Liver (tissue), 9 donors: ENCODE results near the gene BFSP2. TPM values are rescaled to one million over a fixed set of nuclear protein-coding genes. Genes with fewer than 3 reads are reported as not detected.
"Not testable (repeated sequence)": the region's sequence is repeated elsewhere in the genome, so short reads cannot be mapped to it uniquely, and the experiment has no call there.

Experiments used
- DNase-seq: peaks from one replicate; pipeline ENCODE4 v3.0.0-alpha.2; 2017; ENCODE audit warnings: low spot score
- H3K27ac ChIP-seq, 2 donors: one replicate each; pipeline ENCODE4 v1.7.0; 2013; ENCODE audit warnings: inconsistent platforms in 2 of 2, low read length in 2 of 2, control low read depth in 1 of 2, low read depth in 1 of 2, mild to moderate bottlenecking in 1 of 2
- H3K27me3 ChIP-seq, 4 donors: one replicate each; pipeline versions ENCODE4 v1.6.1 to v1.7.0; 2013; ENCODE audit warnings: low read length in 3 of 4, inconsistent platforms in 1 of 4, mild to moderate bottlenecking in 1 of 4, moderate library complexity in 1 of 4; ENCODE audit not compliant: control insufficient read depth in 4 of 4, insufficient read depth in 4 of 4
- H3K36me3 ChIP-seq, 4 donors: one replicate each; pipeline versions ENCODE4 v1.6.1 to v1.7.0; 2013; ENCODE audit warnings: low read length in 3 of 4, mild to moderate bottlenecking in 3 of 4, low read depth in 1 of 4, moderate library complexity in 1 of 4; ENCODE audit not compliant: control insufficient read depth in 4 of 4, insufficient read depth in 3 of 4
- H3K4me1 ChIP-seq, 4 donors: one replicate each; pipeline versions ENCODE4 v1.6.1 to v1.7.0; 2013; ENCODE audit warnings: low read length in 3 of 4, mild to moderate bottlenecking in 3 of 4, moderate library complexity in 1 of 4; ENCODE audit not compliant: control insufficient read depth in 4 of 4, insufficient read depth in 4 of 4
- H3K4me3 ChIP-seq, 3 donors: one replicate each; pipeline versions ENCODE4 v1.6.1 to v1.7.0; 2013; ENCODE audit warnings: low read length in 3 of 3, control low read depth in 1 of 3, low read depth in 1 of 3, mild to moderate bottlenecking in 1 of 3
- H3K9ac ChIP-seq, 2 donors: one replicate each; pipeline ENCODE4 v1.7.0; 2013; ENCODE audit warnings: low read length in 2 of 2, mild to moderate bottlenecking in 2 of 2, moderate library complexity in 2 of 2, control low read depth in 1 of 2, low read depth in 1 of 2
- H3K9me3 ChIP-seq, 4 donors: one replicate each; pipeline versions ENCODE4 v1.6.1 to v1.7.0; 2013; ENCODE audit warnings: low read length in 3 of 4; ENCODE audit not compliant: control insufficient read depth in 4 of 4
- CTCF ChIP-seq: fragments of 150-350 bp; IDR thresholded peaks from 2 replicates; pipeline ENCODE4 v1.5.1; 2017; ENCODE audit warnings: improper control_type of control experiment, low read depth, low read length; ENCODE audit not compliant: missing input control
- EGR1 ChIP-seq, 2 donors: IDR thresholded peaks; 2 replicates each; pipeline ENCODE4 v1.6.1; 2016 to 2018; ENCODE audit warnings: antibody characterized with exemption in 2 of 2, low read depth in 2 of 2
- FOXA2 ChIP-seq: IDR thresholded peaks from 2 replicates; pipeline ENCODE4 v1.6.1; 2016; ENCODE audit warnings: antibody characterized with exemption
- HNF4G ChIP-seq: IDR thresholded peaks from 2 replicates; pipeline ENCODE4 v1.6.1; 2016; ENCODE audit warnings: antibody characterized with exemption
- JUND ChIP-seq, 2 donors: IDR thresholded peaks; 2 replicates each; pipeline ENCODE4 v1.6.1; 2016; ENCODE audit warnings: antibody characterized with exemption in 2 of 2
- MAX ChIP-seq: IDR thresholded peaks from 2 replicates; pipeline ENCODE4 v1.6.1; 2016; ENCODE audit warnings: antibody characterized with exemption
- NR2F2 ChIP-seq: IDR thresholded peaks from 2 replicates; pipeline ENCODE4 v1.6.1; 2016; ENCODE audit warnings: antibody characterized with exemption
- RAD21 ChIP-seq, 2 donors: IDR thresholded peaks; 2 replicates each; pipeline ENCODE4 v1.6.1; 2016; ENCODE audit warnings: antibody characterized with exemption in 2 of 2, mild to moderate bottlenecking in 2 of 2
- REST ChIP-seq: IDR thresholded peaks from 2 replicates; pipeline ENCODE4 v1.6.1; 2016; ENCODE audit warnings: antibody characterized with exemption, mild to moderate bottlenecking
- RXRA ChIP-seq, 2 donors: IDR thresholded peaks; 2 replicates each; pipeline ENCODE4 v1.6.1; 2017 to 2018; ENCODE audit warnings: antibody characterized with exemption in 2 of 2, mild to moderate bottlenecking in 1 of 2
- SP1 ChIP-seq: IDR thresholded peaks from 2 replicates; pipeline ENCODE4 v1.6.1; 2018; ENCODE audit warnings: antibody characterized with exemption, mild to moderate bottlenecking
- TAF1 ChIP-seq: conservative IDR thresholded peaks from 2 replicates; pipeline ENCODE4 v1.6.1; 2016; ENCODE audit warnings: antibody characterized with exemption, mild to moderate bottlenecking
- YY1 ChIP-seq: IDR thresholded peaks from 2 replicates; pipeline ENCODE4 v1.6.1; 2016; ENCODE audit warnings: antibody characterized with exemption, mild to moderate bottlenecking
- ZBTB33 ChIP-seq: IDR thresholded peaks from 2 replicates; pipeline ENCODE4 v1.6.1; 2016; ENCODE audit warnings: antibody characterized with exemption
- WGBS: extraction: QIAGEN DNeasy Blood & Tissue Kit; methylation state at CpG from one replicate; pipeline ENCODE4 v1.1.7; 2013; 5-methylcytosine and 5-hydroxymethylcytosine counted together
- polyA plus RNA-seq, 2 donors: library from polyadenylated mRNA; stranded (reverse) in 1 of 2; unstranded in 1 of 2; fragments of 200-250 nt in 1 of 2; fragments of >200 nt in 1 of 2; fragmentation: Nextera tagmentation in 1 of 2; extraction: Ambion mirVana in 1 of 2; gene quantifications; one replicate each; pipeline versions ENCODE4 v1.2.1 to v1.2.3, GENCODE V29; 2013 to 2015
- total RNA-seq, 2 donors: library from RNA; depleted of rRNA; stranded (reverse); fragments of >200 nt; gene quantifications; one replicate each; pipeline ENCODE4 v1.2.3, GENCODE V29; 2014
- TF ChIP-seq, protein P1 (sequence below): IDR thresholded peaks from 2 replicates; pipeline ENCODE4 v1.6.1; 2016; ENCODE audit warnings: antibody characterized with exemption
- donor health status: healthy.
- donor health status: healthy.
- donor health status: healthy.
- donor health status: healthy.
- donor health status: healthy.

Gene BFSP2
- total and polyA plus RNA-seq, 4 donors: 0.42 TPM; not detected in 3

- Histone ChIP-seq H3K4me3 (no peak overlapping the region), H3K9me3 (no peaks in the 10 kb centered on the region), H3K4me1 (peaks cover 0 to 12% (median 8%) of the 10 kb centered on the region in 4 donors), H3K27ac (no peak overlapping the region), H3K36me3 (no peaks in the 10 kb centered on the region), H3K9ac (no peak overlapping the region), H3K27me3 (no peaks in the 10 kb centered on the region)
- DNase-seq: no peak
- TF ChIP-seq TAF1: no peak
- TF ChIP-seq JUND (IDR thresholded peaks at IDR 0.05): no peak
- no peak for TF ChIP-seq EGR1 (IDR thresholded peaks at IDR 0.05; ENCODE audit: low read depth in 2 of 2)
- TF ChIP-seq, protein P1, sequence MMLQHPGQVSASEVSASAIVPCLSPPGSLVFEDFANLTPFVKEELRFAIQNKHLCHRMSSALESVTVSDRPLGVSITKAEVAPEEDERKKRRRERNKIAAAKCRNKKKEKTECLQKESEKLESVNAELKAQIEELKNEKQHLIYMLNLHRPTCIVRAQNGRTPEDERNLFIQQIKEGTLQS: no peak
- TF ChIP-seq ZBTB33: no peak
- no peak for TF ChIP-seq RXRA (IDR thresholded peaks at IDR 0.05)
- 93% methylated on average over 2 of the region's 2 CpGs for WGBS
These were observed 79.5 kb downstream of the BFSP2 start for GRCh38 chr3:133479401-133479800.

- Histone ChIP-seq H3K36me3 (no peaks in the 10 kb centered on the region), H3K4me3 (no peak overlapping the region), H3K9ac (no peak overlapping the region), H3K9me3 (no peaks in the 10 kb centered on the region), H3K4me1 (peaks cover 0 to 5% (median 4%) of the 10 kb centered on the region in 4 donors), H3K27ac (no peak overlapping the region), H3K27me3 (no peaks in the 10 kb centered on the region)
- WGBS: 86% methylated on average over 7 of the region's 7 CpGs
- TF ChIP-seq, protein P1: no peak
- no peak for TF ChIP-seq EGR1 (IDR thresholded peaks at IDR 0.05; ENCODE audit: low read depth in 2 of 2)
- TF ChIP-seq REST: no peak
- no peak for TF ChIP-seq ZBTB33
- TF ChIP-seq HNF4G: no peak
- TF ChIP-seq SP1: no peak
- TF ChIP-seq RAD21 (IDR thresholded peaks at IDR 0.05): no peak
- no peak for TF ChIP-seq TAF1
- no peak for TF ChIP-seq MAX
- TF ChIP-seq JUND (IDR thresholded peaks at IDR 0.05): no peak
- TF ChIP-seq NR2F2: no peak
- no peak for TF ChIP-seq YY1
- no peak for TF ChIP-seq RXRA (IDR thresholded peaks at IDR 0.05)
- no peak for TF ChIP-seq FOXA2
- TF ChIP-seq CTCF: no peak
- DNase-seq: no peak
These were observed 80.2 kb downstream of the BFSP2 start for GRCh38 chr3:133479895-133480669.

- not testable (repeated sequence) for H3K27ac ChIP-seq, H3K27me3 ChIP-seq, H3K9ac ChIP-seq, DNase-seq, H3K4me1 ChIP-seq, H3K4me3 ChIP-seq, H3K36me3 ChIP-seq
- H3K9me3 ChIP-seq: peaks cover 0 to 10% (median 4%) of the 10 kb centered on the region in 4 donors
- 76% methylated on average over 5 of the region's 5 CpGs for WGBS
These were observed 82.6 kb downstream of the BFSP2 start for GRCh38 chr3:133482474-133482873.
